Endothelial cell (in vitro differentiated cells): ENCODE measurements around the gene MYO7A. TPM values are rescaled to one million over a fixed set of nuclear protein-coding genes. Genes with fewer than 3 reads are reported as not detected.

ENCODE experiments used
- DNase-seq: peaks from one replicate; pipeline ENCODE4 v3.0.0; 2021; ENCODE audit warnings: low spot score
- H3K27ac Mint-ChIP-seq: one replicate; pipeline ENCODE4 v1.8.0; 2021; ENCODE audit warnings: mixed read lengths, inconsistent platforms; ENCODE audit not compliant: unreplicated experiment
- H3K27me3 Mint-ChIP-seq: one replicate; pipeline ENCODE4 v1.8.0; 2021; ENCODE audit warnings: mild to moderate bottlenecking, moderate library complexity, mixed read lengths, inconsistent platforms; ENCODE audit not compliant: unreplicated experiment
- H3K36me3 Mint-ChIP-seq: one replicate; pipeline ENCODE4 v1.8.0; 2021; ENCODE audit warnings: mild to moderate bottlenecking, low read depth, mixed read lengths, inconsistent platforms; ENCODE audit not compliant: unreplicated experiment
- H3K4me1 Mint-ChIP-seq: one replicate; pipeline ENCODE4 v1.8.0; 2021; ENCODE audit warnings: mild to moderate bottlenecking, mixed read lengths, inconsistent platforms; ENCODE audit not compliant: unreplicated experiment
- H3K4me3 Mint-ChIP-seq: one replicate; pipeline ENCODE4 v1.8.0; 2021; ENCODE audit warnings: mild to moderate bottlenecking, mixed read lengths, inconsistent platforms; ENCODE audit not compliant: unreplicated experiment
- H3K9me3 Mint-ChIP-seq: one replicate; pipeline ENCODE4 v1.8.0; 2021; ENCODE audit warnings: mixed read lengths, inconsistent platforms; ENCODE audit not compliant: unreplicated experiment
- total RNA-seq: library from RNA; stranded (reverse); fragmentation: NEBNext Ultra II Directional; extraction: Animal tissue kit (Norgen Biotek cat#: 25700); gene quantifications from one replicate; pipeline ENCODE4 v1.2.1, GENCODE V29; 2021; ENCODE audit not compliant: unreplicated experiment
- TF ChIP-seq, protein P1 (sequence below): fragments of 200-600 bp; sonication (generic); IDR thresholded peaks from one replicate; pipeline ENCODE4 v1.5.0; 2021; ENCODE audit warnings: antibody characterized with exemption; ENCODE audit not compliant: unreplicated experiment

The MYO7A gene
- total RNA-seq, 1 donor from 2014 or later = 18.3 TPM

GRCh38 chr11:77178150-77178549 is 50.1 kb downstream of the MYO7A start:
- Mint-ChIP-seq H3K4me1 (peaks cover 44% of the 10 kb centered on the region), H3K9me3 (no peaks in the 10 kb centered on the region), H3K36me3 (peaks cover 19% of the 10 kb centered on the region), H3K27me3 (peaks cover 10% of the 10 kb centered on the region), H3K27ac (no peak overlapping the region), H3K4me3 (peak overlapping the region; percentile 16)
- no peak for DNase-seq
- TF ChIP-seq, protein P1, sequence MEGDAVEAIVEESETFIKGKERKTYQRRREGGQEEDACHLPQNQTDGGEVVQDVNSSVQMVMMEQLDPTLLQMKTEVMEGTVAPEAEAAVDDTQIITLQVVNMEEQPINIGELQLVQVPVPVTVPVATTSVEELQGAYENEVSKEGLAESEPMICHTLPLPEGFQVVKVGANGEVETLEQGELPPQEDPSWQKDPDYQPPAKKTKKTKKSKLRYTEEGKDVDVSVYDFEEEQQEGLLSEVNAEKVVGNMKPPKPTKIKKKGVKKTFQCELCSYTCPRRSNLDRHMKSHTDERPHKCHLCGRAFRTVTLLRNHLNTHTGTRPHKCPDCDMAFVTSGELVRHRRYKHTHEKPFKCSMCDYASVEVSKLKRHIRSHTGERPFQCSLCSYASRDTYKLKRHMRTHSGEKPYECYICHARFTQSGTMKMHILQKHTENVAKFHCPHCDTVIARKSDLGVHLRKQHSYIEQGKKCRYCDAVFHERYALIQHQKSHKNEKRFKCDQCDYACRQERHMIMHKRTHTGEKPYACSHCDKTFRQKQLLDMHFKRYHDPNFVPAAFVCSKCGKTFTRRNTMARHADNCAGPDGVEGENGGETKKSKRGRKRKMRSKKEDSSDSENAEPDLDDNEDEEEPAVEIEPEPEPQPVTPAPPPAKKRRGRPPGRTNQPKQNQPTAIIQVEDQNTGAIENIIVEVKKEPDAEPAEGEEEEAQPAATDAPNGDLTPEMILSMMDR = no peak

- peaks cover 36% of the 10 kb centered on the region for H3K4me1 Mint-ChIP-seq
- no peaks in the 10 kb centered on the region for H3K9me3 Mint-ChIP-seq
- no peak overlapping the region for H3K27ac Mint-ChIP-seq
- H3K4me3 Mint-ChIP-seq = peak overlapping the region; percentile 22
- peaks cover 8% of the 10 kb centered on the region for H3K27me3 Mint-ChIP-seq
- H3K36me3 Mint-ChIP-seq = peaks cover 19% of the 10 kb centered on the region
- no peak for DNase-seq
- TF ChIP-seq, protein P1 = no peak
These were observed 51.0 kb downstream of the MYO7A start for GRCh38 chr11:77179048-77179447.

GRCh38 chr11:77179681-77180080 is 51.6 kb downstream of the MYO7A start:
- DNase-seq = no peak
- Mint-ChIP-seq H3K27ac (no peak overlapping the region), H3K36me3 (peaks cover 19% of the 10 kb centered on the region), H3K4me1 (peaks cover 29% of the 10 kb centered on the region), H3K9me3 (no peaks in the 10 kb centered on the region), H3K27me3 (peaks cover 9% of the 10 kb centered on the region), H3K4me3 (no peak overlapping the region)
- TF ChIP-seq, protein P1 = no peak

- Mint-ChIP-seq H3K4me3 (no peak overlapping the region), H3K27me3 (peaks cover 8% of the 10 kb centered on the region), H3K27ac (no peak overlapping the region), H3K9me3 (no peaks in the 10 kb centered on the region), H3K36me3 (peaks cover 20% of the 10 kb centered on the region), H3K4me1 (peaks cover 23% of the 10 kb centered on the region)
- TF ChIP-seq, protein P1 = no peak
- DNase-seq = no peak
These were observed 52.3 kb downstream of the MYO7A start for GRCh38 chr11:77180346-77180745.

DNA sequence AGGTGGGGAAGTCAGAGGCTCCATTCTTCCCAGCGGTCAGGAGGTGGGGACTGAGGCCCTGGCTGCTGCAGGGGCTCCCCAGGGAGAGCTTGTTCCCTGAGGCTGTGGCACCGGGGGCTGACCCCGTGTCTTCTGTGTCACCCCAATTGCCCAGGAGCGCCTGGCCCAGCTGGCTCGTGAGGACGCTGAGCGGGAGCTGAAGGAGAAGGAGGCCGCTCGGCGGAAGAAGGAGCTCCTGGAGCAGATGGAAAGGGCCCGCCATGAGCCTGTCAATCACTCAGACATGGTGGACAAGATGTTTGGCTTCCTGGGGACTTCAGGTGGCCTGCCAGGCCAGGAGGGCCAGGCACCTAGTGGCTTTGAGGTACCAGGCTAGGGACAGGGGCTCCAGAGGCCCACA is 53.2 kb downstream of the MYO7A start:
- Mint-ChIP-seq H3K27me3 (peaks cover 4% of the 10 kb centered on the region), H3K4me1 (peaks cover 14% of the 10 kb centered on the region), H3K36me3 (peaks cover 23% of the 10 kb centered on the region), H3K4me3 (no peak overlapping the region), H3K9me3 (no peaks in the 10 kb centered on the region), H3K27ac (no peak overlapping the region)
- TF ChIP-seq, protein P1 = no peak
- no peak for DNase-seq
